DMS153 treated with DMSO at 0.1 percent for 48 hours (cell line): ENCODE measurements around the gene FYN.
"Not testable (repeated sequence)": the region's sequence is repeated elsewhere in the genome, so short reads cannot be mapped to it uniquely, and the experiment has no call there.

Experiments
- DNase-seq: peaks from one replicate; lab custom pipeline; 2025; ENCODE audit not compliant: unreplicated experiment; lab: John Stamatoyannopoulos, UW

The FYN gene

DNA sequence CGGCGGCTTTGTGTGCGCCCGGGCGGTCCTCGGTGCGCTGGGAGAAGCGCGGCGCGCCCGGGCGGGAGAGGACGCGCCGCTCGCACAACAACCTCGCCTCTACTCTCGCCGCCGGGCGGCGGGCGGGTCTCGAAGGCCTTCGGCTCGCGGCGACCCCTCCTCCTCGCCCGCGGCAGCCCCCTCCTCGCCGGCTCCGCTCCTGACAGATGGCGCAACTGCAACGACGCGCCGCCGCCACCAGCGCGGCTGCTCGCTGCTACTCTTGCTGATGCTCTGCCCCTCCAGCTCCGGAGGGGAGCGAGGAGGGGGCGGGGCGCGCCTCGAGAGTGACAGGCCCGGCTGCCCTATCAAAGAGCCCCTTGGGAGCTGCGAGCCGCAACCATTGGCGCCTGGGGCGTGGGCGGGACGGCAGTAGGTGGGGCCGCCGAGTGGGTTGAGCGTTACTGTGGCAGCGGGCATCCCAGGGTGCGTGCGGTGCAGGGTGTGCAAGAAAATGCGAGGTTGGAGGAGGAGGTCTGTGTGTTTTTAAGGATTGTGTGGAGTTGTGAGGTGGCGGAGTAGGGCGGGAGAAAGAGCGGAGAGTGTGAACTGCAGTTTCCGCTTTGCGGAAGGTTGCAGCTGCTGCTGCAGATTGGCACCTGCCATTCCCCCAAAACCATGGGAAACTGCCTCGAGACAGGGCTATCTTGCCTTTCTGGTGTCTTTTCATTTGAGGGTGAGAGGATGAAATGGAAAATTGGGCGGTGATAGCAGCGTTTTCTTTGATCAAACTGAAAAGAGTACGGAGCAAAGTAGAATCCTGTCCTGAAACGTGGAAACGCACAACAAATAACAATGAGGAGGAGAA, at the start of gene FYN:
TSS of gene FYN (minus strand) at position 275 of the 847 bp plus-strand sequence. CDS start 153,401 bp downstream, outside the sequence.
- DNase-seq, result peak; percentile 93

DNA sequence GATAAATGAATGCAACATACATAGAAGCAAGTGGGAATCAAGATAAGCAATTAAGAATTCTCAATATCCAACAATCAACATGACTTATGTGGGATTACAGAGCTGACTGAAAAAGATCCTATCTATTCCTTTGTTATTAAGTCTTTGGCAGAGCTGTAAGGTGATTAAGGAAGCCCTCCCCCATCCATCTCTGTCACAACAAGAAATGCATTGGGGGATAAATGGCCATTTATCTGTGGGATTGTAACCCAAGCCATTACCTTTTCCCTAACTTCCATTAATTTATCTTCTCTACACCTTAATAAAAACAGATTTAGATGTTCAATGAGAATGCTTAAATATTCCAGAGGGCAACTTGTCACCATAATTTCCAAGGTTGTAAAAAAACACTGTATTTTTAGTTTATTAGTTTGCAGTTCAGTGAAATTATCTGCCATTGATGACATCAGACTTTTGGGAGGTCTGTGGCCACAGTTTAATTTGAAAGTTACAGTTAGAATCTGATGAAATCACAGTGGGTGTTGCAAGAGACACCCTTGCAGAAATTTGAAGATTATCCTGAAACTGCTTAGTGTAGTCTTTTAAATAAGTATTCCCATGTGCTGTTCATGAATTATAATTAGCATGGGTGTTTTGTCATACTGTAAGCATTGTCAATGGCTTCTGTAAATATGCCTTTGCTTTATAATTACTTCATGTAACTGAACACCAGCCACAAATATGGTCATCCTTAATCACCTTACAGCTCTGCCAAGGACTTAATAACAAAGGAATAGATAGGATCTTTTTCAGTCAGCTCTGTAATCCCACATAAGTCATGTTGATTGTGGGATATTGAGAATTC, 49.4 kb upstream of the FYN start:
- DNase-seq, result peak; percentile 38

DNA sequence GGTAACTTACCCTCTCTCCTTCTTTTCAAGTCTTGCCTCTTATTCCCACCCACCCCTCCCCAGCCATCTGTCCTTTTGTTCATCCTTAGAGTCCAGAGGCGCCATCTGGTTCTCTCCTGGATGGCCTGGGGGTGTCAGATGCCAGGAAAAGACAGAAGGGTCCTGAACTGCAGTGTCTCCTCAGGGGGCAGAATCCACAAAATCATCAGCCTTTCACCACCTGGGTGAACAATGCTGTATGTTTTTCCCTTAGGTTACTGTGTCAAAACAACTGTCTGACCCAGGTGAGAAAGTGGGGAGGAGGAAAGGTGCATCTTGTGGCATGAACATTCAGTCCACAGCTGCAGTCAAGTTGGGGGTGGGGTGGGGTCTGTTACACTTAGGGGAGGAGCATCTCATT, 47.9 kb upstream of the FYN start:
- no peak for DNase-seq

DNA sequence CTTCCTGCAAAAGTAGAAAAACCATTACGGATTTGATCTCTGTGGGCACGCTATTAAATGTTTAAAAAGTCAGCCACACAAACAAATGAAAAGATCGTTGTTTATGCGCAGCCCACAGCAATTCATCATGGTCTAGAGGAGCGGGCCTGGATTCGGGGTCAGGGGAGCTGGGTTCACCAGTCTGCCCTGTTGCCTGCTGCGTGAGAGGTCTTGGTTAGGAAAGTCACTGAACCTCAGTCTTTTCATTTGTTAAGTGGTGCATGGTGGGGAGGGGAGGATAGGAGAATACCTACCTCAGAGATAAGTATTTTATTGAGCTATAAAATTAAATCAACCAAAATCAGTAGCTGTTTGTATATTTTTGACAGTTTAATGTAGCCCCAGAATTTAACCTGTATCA, 47.3 kb upstream of the FYN start:
- DNase-seq, result no peak

DNA sequence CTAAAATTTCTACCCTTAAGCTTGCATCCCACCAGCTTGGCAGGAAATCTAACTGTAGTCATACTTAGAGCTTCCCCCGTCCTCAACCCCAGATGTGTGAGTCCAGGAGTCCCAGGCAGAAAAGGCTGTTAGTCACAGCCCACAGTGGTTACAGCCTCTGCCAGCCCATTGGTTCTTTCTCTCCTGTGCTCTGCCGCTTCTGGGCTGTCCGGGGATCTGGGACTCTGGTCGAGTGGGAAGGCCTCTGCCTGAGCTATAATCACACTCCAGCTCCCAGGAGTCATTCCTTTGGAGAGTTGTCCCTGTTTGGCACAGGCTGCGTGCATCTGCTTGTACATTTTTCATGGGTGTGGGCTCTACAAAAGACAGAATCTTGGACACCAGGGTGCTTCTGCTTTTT, 45.6 kb upstream of the FYN start:
- no peak for DNase-seq

DNA sequence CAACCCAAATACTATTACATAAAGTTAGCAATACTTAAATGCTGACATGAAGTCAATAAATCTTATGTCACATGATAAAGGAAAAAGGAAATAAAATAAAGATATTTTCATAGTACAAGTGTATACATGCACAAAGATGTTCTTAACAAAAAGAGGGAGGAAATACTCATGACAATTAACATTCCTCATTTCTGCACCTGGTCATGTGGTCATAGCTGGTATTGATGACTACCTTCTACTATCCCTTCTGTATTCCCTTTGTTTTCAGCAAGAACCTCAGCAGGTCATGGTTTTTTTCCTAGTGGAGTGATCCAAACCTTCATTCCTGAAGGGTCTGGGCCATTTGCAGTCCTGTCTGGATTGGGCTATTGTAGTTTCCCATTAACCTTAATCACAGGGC, 43.5 kb upstream of the FYN start:
- no peak for DNase-seq

DNA sequence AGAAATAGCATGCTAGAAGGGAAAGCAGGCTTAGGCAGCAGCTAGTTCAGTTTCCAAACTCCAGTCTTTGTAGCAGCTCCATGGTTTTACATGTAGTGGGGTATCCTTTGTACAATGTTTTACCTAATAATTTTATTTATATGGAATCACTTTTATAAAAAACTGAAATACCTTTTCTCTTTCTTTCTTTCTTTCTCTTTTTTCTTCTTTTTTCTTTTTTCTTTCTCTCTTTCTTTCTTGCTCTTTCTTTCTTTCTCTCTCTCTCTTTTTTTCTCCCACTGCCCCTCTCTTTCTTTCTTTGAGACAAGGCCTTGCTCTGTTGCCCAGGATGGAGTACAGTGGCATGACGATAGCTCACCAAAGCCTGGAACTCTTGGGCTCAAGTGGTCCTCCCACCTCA, 41.4 kb upstream of the FYN start:
- no peak for DNase-seq

DNA sequence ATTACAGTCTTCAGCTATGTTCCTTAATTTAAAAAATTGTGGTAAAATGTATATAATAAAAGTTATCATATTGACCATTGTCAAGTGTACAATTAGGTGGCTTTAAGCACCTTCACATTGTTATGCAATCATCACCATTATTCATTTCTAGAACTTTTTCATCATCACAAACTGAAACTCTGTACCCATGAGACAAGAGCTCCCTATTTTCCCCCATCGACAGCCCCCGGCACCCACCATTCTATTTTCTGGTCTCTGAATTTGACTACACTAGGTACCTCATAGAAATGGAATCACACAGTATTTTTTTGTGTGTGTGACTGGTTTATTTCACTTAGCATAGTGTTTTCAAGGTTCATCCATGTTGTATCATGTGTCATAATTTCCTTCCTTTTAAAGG, 39.7 kb upstream of the FYN start:
- no peak for DNase-seq

DNA sequence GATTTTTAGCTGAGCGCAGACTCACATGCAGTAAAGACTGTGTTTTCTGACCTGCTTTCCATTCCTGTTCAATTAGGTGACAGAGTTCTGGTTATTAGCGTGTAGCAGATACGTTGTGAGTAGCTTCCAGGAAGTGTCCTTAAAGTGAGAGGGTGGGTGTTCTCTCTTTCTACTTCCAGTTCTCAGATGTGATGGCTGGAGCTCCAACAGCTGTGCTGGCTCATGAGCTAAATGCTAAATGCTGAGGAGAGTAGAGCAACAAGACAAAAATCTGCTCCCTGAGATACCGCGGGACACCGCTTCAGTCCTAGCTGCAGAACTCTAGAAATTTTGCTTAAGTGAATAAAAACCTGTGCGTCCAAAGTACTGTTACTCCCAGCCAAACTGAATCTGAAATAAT, 38.2 kb upstream of the FYN start:
- DNase-seq, result no peak

DNA sequence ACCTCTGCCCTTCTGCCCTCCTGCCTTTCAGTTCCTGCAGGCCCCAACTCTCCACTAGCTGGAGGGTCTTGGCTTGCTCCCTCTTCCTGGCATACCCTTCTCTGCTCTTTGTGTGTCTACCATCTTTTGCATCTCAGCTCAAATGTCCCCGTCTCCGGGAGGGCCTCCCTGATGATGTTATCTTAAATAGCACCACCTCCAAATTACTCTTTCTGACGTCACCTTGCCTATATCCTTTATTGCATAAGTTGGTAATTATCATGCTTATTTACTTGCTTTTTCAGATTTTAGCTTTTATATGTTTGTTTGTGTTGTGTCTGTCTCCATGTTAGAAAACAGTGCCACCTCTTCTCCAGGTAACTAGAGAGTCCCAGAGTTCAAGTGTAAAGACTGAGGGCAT, 36.0 kb upstream of the FYN start:
- DNase-seq, result no peak

DNA sequence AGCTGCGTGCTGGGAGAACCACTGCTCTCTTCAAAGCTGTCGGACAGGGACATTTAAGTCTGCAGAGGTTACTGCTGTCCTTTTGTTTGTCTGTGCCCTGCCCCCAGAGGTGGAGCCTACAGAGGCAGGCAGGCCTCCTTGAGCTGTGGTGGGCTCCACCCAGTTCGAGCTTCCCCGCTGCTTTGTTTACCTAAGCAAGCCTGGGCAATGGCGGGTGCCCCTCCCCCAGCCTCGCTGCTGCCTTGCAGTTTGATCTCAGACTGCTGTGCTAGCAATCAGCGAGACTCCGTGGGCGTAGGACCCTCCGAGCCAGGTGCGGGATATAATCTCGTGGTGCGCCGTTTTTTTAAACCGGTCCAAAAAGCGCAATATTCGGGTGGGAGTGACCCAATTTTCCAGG, 35.1 kb upstream of the FYN start:
- DNase-seq, result not testable (repeated sequence)

DNA sequence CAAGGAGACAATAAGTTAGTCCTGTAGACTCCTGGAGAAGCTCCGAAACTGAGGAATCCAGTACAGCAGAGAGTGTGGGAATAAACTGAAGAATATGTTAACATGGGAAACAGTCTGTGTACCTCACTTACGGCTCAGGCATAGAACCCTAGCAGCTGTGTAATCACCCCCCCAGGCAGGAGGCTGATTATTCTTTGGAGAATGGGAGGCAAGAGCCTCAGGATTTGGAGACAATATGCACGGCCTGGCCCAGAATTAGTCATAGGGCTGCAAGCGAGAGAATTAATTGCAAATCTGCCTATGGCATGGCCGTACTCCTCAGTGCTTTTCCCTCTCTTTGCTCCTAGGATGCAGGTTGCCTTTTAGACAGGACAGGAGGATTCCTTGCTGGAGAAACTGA, 27.5 kb upstream of the FYN start:
- no peak for DNase-seq

DNA sequence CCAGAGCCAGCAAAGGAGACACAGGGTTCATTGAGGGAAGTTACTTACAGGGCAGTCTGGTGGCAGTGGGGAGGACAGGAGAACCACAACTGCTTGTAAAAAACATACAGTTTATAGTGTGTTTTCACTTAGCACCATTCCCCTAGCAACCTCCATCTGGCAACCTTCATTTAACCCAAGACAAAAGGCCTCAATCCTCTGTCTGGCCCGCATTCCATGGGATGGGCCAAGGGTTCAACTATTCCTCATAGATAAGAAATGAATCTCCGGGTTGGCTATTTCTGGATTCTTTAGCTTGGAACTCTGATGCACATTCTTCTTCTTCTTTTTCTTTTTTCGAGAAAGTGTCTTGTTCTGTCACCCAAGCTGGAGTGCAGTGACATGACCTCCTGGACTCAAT, 26.3 kb upstream of the FYN start:
- no peak for DNase-seq

DNA sequence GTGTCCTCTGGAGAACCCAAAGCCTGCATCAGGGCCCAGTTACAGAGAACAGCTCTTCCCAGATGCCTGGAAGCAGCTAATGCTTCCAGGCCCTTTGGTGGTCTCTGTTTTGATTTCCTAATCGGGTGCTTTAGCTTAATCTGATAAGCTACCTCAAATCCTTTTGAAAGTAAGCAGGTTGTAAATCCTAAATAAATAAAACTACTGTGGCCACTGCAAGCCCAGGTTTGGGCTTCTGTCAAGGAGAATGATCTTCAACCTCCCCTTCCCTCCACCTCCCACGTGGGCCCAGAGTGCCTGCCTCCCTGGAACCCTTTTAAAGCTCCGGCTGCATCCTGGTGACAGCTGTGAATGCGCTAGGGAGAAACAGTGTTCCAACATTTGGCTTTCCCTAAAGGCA, 25.2 kb upstream of the FYN start:
- DNase-seq, result no peak

DNA sequence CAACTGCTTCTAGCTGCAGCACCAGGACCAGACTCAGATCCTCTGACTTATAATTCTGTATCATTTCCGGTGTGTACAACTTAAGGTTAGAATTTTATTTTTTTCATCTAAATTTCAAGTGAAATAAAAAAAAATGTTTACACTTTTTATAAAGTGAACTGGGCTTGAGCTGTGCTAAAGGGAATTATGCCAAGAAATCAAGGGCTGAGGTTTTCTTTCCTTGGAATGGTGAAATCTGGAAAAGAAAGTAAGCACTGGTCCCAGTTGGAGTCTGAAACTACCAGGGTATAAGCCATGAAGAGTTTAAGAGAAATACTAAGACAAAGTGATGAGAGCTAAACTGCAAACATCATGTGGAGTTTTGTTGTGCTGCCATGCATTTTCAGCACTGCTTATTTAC, 21.7 kb upstream of the FYN start:
- DNase-seq, result no peak

DNA sequence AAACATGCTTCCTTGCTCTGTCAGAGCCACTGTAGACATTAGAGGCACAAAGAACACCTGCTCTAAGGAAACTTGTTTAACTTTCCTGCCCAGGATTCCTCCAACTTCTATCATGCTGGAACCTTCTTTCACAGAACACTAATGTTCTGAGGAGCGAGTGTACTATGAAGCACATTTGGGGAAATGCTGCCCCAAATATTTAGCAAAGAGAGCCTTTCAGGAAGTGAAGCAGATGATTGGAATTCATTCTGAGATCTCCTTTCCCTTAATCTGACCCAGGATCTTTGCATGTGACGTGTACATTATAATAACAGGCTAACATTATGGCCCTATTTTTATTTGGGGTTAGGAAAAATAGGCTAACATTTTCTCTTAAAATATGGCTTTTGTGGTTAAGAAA, 21.0 kb upstream of the FYN start:
- no peak for DNase-seq

DNA sequence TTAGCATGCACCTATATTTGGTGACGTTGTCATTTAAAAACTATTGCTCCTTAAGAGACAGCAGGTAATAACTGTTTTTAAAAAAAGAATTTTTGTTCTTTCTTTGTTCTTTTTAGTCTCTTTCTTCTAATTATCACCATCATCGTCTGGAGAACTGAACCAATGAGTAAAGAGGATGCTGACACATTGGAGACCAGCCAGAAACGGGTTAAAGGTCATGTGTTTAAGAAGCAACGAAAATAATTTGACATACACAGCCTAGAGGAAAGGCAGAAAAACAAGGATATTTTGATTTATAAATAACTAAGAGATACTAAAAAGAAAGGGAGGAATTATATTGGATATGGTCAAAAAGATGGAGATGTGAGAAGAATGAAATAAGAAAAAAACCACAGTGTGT, 19.2 kb upstream of the FYN start:
- DNase-seq, result no peak

DNA sequence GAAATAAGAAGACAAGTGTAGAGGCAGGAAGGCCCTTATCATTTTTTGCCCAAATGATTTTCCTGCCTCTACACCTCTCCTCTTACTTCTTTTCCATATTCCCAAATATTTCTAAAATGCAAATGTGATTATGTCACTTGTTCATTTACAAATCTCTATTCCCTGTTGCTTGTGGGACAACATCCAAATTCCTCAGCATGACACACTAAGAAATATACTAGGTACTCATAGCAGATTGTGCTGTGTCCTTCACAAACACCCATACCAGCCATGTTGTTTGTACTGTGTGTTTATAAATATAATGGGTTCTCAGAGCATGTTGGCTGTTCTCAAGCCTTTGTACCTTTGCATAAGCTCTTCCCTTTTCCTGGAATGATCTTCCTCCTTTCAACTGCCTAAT, 17.7 kb upstream of the FYN start:
- DNase-seq, result no peak

DNA sequence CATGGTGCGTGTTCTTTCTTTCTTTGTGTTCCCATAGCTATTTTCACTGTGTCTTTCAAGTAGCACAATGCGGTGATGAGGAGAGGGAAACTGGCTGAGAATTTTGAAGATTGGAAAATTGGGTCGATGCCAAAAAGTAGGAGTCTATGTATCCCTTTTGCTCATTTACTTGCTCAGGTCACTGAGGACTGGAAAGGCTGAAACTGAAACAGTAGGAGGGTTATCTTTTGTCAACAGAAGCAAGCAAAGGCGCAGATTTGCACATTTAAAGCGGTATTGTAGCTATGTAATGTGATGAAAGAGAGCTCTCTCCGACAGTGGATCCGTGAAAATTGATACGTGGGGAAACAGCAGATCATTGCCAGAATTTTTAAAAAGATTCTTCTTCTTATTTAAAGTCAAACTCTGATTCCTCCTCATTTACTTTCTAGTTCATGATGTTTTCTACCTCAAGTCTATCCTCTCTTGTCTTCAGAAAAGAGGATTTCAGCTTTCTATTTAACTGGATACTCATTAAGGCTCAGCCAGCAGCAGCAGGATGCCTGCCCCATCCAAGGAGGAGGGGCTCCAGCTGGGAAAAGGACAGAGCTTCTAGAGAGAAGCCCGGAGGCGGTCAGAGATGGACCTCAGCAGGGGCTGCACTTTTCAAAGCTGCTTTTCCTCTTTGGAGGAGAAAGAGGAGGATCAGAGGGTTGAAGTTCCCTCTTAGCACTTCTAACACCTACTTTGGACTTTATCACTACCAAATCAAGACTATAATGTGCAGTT, 15.9 kb upstream of the FYN start:
- no peak for DNase-seq

DNA sequence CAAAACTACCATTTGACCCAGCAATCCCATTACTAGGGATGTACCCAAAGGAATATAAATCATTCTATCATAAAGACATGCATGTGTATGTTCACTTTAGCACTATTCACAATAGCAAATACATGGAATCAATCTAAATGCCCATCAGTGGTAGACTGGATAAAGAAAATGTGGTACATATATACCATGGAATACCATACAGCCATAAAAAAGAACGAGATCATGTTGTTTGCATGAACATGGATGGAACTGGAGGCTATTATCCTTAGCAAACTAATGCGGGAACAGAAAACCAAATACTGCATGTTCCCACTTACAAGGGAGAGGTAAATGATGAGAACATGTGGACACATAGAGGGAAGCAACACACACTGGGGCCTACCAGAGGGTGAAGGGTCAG, 13.5 kb upstream of the FYN start:
- DNase-seq, result not testable (repeated sequence)

DNA sequence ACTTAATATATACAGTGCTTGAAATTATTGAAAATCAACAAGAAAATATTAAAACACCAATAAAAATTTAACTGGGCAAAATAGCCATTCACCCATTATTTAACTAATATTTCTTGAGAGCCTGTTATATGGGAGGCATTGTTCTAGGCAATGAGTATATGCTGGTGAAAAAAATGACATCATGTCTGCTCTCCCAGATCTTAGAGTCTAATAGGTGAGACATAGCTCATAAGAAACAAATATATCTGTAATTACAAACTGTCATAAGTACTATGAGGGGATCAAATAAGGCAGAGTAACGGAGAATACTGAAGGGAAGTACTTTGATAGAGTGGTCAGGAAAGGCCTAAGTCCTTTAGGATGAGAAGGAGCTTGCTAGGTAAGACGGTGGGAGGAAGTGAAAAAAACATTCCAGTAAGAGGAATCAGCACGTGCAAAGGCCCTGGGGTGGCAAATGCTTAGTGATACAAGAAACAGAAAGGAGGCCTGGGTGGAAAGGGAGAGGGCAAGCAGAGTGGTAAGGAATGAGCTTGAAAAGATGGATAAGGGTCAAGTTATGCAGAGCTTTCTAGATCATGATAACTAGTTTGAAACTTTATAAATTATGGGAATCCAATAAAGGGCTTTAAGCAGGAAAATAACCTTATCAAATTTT, 12.2 kb upstream of the FYN start:
- DNase-seq, result no peak
